Measurements from ENCODE around the gene B4GALNT4.
A peak's percentile ranks its signal among the peaks of the same experiment; 100 is the strongest.
"Not testable (repeated sequence)": the region's sequence is repeated elsewhere in the genome, so short reads cannot be mapped to it uniquely, and the experiment has no call there.

The B4GALNT4 gene

DNA sequence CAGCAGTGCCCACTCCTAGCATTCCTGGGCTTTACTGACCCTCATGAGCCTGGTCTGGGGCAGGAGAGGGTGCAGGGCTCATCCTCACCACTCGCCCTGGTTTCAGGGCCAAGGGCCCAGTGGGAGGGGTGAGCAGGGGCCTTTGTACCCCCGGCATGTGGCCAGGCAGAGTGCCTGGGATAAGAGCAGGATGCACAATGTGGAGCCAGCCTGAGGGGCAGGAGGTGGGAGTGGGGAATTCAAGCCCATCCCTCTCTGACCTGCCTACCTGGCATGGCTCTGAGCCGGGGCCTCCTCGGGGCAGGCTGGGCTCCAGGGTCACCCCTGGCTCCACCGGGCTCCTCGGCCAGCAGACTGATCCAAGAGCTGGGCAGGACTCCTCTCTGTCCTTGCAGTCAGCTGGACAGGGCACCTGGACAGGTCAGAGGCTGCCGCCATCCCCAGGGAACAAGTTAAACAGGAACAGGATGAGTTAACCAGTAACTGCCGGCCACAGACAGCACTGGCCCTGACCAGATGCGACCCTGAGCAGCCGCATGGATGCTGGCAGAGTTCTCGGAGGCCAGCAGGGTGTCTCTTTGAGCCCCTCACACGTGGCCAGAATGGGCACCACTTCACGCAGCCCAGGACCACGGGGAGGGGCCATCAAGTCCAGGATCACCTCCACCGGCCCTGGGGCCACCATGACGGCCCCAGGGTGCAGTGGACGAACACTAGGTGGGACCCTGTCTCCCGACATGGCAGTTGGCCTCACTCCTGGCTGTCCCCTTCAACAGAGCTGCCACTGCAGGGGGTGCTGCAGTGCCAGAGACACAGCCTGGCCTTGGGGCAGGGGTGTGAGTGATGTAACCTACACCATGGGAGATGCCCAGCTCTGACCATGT is 40.5 kb downstream of the B4GALNT4 start:
- DNase-seq: no peak

DNA sequence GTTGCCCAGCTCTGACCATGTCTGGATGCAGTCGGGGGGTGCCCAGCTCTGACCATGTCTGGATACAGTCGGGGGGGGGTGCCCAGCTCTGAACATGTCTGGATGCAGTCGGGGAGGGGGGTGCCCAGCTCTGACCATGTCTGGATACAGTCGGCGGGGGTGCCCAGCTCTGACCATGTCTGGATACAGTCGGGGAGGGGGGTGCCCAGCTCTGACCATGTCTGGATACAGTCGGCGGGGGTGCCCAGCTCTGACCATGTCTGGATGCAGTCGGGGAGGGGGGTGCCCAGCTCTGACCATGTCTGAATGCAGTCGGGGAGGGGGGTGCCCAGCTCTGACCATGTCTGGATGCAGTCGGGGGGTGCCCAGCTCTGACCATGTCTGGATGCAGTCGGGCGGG is 41.4 kb downstream of the B4GALNT4 start:
- not testable (repeated sequence) for DNase-seq

DNA sequence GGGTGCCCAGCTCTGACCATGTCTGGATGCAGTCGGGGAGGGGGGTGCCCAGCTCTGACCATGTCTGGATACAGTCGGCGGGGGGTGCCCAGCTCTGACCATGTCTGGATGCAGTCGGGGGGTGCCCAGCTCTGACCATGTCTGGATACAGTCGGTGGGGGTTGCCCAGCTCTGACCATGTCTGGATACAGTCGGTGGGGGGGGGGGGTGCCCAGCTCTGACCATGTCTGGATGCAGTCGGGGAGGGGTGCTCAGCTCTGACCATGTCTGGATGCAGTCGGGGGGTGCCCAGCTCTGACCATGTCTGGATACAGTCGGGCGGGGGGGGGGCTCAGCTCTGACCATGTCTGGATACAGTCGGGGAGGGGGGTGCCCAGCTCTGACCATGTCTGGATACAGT is 42.2 kb downstream of the B4GALNT4 start:
- not testable (repeated sequence) for DNase-seq

DNA sequence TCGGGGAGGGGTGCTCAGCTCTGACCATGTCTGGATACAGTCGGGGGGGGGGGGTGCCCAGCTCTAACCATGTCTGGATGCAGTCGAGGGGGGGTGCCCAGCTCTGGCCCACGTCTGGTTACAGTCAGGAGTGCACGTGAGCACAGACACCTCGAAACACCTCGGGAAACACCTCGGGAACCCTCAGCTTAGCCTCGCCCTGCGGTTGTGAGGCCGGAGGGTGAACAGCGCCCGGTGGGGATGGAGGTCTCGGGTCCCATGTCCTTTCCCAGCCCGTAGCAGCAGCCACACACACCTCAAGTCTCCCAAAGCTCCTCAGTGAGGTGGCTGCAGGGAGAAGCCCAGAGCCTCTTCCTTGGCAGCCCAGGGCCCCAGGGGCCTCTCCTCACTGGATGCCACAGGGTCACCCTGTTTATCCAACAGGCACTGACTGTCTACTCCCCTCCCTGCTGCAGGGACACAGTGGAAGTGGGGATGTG is 43.4 kb downstream of the B4GALNT4 start:
- DNase-seq: no peak

DNA sequence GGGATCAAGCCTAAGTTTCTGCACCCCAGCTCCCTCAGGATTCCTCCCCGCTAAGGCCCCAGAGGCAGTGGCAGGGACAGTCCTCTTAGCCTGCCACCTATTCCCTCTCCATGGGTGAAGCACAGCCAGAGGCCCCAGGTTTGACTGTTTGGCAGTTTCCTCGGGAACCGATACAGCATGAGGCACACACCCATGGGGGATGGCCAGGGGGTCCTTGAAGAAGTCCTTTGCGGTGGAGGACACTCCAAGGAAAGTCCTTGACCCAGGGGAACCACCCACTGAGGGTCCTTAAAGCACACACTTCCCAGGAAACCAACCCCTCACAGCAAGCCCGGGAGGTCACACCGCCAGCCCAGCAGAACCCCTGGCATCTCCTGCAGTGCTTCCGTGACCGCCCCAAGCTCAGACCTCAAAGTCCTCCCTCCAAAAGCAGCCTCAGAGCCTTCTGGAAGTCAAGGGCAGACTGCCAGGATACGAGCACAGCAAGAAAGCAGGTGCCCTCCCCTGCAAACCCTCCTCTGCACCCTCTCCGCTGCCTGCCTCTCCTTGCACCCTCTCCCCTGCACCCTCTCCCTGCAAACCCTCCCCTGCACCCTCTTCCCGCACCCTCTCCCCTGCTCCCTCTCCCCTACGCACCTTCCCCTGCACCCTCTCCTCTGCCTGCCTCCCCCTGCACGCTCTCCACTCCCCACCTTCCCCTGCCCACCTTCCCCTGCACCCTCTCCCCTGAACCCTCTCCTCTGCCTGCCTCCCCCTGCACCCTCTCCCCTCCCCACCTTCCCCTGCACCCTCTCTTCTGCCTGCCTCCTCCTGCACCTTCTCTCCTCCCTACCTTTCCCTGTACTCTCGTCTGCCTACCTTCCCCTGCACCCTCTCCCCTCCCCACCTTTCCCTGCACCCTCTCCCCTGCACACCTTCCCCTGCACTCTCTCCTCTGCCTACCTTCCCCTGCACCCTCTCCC is 44.1 kb downstream of the B4GALNT4 start:
- no peak for DNase-seq

DNA sequence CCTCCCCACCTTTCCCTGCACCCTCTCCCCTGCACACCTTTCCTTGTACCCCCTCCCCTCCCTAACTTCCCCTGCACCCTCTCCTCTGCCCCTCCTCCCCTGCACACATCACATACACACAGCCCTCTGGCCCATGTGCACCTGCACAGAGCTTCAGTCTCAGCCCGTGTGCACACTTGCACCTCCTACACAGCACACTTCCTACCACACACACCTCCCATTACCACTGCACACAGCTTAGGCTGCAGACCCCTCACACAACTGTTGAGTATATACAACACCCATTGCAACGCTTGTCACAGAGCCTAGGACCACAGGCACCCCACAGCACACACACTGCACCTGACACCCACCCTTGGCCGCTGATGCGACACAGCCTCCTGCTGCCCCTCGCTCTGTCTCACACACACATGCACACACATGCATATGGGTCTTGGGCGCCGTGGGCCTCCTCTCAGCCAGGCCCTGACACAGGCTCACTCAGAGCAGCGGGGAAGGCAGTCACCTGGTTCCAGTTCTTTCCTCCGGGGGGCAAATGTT is 45.1 kb downstream of the B4GALNT4 start:
- no peak for DNase-seq

DNA sequence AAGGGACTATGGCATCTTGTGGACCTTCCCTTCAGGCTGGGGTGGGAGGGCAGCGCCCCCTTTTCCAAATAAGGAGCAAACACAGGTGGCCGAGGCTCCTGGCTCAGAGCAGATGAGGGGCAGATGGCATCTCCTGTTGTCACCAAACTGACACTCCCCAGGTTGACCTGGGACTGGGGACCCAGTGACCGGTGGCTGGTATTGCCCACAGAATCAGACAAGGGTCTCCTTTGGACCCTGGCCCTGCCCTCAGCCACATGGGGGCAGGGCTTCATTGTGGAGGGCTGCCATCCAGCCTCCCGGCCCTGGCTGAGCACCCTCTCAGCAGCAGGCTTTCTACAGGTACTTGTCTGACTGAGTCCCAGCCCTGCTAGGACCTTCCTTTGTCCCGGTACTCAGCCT is 46.3 kb downstream of the B4GALNT4 start:
- DNase-seq: no peak

DNA sequence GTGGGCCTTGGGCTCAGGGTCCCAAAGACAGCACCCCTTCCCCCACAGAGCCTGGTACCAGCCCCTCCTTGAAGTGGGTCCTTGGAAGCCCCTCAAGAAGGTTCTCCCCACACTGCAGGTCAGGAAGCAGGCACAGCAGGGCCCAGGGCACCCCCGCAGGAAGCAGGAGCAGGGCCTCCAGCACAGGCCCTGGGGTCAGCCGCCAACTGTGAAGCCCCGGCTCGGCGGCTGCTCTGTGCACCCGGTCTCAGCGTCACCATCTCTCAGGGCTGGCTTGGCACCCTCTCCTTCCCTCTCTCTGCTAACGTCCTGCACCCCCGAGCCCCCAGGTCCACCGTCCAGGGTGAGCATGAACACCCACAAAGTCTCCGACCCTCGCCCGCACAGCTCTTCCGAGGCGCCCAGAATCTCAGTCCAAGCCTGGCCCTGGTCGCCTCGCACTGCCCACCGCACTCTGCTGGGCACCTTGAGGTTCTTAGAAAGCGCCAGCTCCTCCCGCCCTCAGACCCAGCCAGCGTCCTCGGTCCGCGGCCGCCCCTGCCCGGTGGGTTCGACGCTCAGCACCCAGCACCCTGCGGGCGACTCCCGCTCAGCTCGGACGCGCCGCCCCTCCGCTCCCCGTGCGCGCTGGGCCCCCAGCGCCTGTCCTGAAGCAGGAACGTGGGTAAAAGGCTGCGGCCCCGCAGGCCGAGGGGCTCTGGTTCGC is 46.9 kb downstream of the B4GALNT4 start:
- DNase-seq: no peak

DNA sequence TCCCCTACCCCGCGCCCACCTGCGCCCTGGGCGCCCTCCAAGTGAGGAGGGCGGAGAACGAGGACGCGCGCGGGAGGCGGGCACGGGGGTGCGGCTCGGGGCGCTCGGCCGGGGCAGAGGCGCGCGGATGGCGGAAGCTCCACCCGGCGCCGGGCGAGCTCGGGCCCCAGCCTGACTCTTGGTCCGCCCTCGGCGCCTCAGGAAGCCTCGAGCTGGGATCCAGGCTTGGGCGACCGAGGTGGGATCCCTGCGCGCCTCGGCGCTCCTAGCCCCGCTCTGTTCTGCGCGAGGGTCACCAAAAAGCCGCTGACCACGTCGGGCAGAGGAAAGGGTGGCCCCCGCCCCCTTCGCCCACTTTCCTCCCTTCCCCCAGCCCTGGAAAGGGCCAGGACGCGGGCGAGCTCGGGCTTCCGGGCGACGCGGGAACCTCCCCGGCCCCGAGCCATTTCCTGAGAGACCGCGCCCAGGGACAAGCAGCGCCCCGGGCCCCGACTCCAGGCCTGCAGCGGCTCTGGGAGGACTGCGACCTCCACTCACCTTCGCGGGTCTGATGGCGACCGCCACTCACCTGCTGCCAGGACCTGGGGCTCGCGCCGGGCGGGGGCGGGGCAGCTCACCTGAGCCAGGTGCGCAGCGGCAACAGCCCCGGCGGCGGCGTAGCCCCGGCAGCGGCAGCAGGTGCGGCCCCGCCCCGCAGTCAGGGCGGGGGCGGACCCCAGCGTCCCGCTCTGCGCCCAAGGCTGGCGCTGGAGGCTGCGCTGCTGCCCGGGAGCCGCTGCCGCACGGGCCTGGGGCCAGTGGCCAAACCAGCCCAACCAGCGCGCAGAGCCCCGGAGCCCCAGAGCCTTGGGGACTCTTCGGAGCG is 47.7 kb downstream of the B4GALNT4 start:
- DNase-seq: peak in 1 of 2 donors; percentile 54

DNA sequence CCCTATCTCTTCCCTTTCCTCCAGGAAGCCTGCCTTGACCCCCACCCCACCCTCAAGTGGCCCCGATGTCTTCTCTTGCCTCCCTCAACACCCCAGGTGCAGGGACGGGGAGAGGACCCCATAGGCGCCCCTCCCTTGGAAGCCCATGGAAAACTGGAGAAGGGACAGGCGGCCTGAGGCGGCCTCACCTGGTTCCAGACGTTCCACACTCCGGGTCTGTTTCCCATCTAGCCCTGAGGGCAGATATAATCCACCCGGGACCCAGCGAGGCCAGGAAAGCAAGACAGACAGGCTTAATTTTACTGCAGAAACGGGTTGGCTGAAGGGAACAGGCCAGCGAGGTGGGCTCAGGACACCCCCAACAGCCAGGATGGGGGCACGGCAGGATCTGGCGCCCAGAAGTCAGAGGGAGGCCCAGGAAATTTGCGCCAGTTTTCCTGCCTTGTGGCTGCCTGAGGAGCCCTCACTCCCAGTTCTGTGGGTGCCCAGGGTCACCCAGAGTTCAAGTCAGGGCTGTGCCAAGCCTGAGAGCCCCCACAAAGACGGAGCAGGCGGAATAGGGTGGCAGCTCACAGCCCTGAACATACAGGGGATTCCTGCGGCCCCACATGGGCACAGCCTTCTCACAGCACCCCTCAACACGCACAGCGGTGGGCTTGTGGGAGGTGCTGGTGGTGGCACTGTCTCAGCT is 48.5 kb downstream of the B4GALNT4 start:
- no peak for DNase-seq

DNA sequence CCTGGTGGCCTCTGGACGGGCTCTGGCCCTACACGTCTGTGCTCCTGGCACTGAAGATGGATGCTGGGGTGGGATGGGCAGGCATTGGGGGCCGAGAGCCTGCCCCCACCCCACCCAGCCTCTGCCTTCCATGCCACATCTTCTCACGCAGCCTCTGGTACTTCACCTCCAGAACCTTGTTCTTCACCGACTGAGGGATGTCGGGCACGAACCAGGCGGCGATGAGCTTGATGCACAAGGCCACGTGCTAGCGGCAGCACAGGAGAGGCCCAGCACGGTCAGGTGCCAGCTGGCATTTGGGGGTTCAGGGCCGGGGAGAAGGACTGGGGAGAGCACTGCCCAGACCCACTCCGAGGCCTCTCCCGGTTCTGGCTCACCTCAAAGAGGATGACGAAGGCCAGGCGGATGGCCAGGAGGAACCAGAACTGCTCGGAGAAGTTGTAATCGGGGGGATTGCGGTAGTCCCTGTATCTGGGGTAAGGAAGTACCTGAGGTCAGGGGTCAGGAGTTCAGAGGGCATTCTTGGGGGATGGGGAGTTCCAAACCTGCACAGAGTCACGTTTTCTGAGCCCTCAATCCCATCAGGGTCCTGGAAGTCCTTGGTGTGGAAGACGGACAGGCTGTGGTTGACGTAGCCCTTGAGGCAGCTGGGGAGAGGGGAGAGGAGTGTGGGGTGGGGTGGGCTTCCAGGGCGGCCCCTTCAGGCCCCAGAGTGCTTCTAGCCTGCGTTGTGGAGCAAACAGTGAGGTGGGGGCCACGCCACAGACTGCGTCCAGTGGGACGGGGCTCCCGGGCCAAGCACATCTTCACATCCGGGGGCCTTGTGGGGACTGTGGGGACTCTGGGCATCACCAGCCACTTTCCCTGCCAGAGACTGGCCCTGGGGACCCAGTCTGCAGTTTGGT is 49.3 kb downstream of the B4GALNT4 start:
- DNase-seq: no peak

DNA sequence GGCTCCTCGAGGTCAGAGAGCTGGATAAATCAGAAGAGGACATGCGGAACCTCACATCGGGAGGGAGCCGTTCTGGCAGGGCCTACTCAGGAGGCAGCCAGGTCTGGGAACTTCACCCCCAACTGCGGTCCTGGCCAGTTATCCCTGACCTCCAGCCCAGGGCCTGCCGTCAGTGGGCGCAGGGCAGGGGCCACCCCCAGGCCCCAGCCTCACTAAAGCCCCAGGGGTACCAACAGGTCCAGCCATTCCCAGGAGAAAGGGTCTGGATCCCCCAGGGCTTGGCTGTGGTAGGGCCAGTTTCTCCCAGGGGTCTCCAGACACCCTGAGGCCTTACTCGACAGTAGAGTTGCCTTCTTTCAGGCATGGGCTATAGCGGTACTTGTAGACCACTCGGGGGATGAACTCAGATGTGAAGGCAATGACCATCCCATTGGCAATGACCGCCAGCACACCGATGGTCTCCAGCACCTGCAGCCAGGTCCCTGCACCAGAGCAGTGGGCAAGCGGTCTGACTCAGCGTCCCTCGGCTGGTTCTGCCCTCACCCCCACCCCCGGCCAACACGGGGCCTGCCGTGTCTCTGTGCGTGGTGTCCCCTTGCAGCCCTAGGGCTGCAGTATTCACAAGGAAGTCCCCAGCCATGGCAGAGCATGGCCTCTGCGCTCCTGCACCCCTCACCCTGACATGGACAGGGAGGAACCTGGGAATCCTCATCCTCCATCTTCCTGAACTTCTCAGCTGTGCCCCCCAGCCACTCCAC is 50.1 kb downstream of the B4GALNT4 start:
- no peak for DNase-seq

DNA sequence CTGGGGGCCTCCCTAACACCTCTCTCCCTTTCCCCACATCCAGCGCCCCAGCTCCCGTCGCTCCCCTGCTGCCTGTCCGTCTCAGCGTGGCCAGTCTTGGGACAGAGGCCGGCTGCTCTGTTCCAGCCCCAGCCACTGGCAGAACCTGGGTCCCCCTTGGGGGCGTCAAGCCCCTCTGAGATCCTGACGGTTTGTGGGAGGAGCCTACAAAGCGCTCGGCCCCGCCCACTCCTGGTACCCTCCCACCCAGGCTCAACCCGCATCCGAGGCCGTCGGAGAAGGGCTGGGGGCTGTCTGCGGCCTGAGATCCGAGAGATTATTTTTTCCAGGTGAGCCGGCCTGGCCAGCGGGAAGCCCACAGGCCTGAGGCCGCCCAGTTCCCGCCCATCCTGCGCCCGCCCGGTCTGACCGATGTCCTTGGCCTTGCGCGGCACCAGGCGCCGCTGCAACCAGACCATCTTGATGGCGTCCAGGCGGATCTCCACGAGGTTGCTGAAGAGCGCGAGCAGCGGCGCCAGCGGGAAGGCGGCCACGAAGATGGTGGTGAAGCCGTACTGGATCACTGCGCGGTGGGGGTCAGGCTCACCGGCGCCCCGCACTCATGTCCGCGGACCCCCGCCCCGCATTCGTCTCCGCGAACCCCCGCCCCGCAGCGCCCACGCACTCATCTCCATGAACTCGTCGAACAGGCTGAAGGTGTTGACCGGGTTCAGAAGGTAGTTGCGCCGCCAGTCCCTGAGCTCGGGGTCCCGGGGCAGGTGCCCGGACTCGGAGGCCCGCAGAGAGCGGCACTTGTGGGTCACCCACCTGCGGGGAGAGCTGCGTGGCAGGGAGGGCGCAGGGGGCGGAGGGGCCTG is 51.0 kb downstream of the B4GALNT4 start:
- DNase-seq: no peak

DNA sequence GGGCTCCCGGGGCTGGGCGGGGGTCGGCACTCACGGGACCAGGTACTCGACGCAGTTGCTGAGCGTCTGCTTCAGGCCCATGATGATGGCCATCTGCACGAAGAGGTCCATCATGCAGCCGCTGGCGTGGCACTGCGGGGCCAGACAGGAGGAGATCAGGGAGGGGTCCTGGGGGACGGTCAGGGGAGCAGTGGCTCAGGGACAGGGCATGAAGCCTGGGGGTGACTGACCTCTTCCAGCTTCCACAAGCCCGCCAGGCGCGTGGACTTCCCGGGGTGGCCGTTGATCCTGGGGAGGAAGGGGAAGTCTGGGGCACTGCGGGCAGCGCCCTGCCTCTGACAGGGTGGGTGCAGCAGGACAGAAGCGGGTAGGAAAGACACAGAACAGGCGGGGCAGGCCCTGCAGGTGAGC is 51.6 kb downstream of the B4GALNT4 start:
- DNase-seq: no peak

DNA sequence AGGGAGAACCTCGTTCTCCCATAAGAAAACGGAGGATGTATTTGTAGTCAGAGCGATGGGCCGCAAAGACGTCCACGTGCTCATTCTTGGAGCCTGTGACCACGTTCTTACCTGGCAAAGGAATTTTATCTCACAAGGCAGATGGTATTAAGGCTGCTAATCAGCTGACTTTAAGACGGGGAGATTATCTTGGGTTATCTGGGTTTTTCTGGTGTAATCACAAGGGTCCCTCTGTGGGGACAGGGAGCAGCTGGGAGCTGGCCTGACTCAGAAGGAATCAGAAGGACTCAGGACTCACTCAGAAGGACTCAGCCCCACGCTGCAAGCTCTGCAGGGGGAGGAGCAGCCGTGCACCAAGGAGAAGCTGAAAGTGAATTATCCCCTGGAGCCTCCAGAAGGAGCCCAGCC is 53.0 kb downstream of the B4GALNT4 start:
- no peak for DNase-seq

DNA sequence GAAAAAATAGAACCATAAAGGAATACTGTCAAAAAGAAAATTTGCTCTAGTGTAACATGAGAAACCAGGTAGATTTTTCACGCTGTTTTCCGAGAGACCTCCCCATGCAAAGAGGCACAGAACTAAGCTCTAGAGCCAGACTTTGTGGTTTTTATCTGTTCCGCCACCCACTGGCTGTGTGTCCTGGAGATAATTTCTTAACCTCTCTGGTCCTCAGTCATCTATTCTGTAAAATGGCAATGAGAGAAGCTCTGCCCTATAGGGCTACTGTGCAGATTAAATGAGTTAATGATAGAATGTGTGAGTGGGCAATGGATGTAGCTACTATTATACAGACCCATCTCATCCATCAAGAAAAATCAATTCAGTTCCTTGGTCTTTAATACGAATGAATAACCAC is 54.9 kb downstream of the B4GALNT4 start:
- no peak for DNase-seq

DNA sequence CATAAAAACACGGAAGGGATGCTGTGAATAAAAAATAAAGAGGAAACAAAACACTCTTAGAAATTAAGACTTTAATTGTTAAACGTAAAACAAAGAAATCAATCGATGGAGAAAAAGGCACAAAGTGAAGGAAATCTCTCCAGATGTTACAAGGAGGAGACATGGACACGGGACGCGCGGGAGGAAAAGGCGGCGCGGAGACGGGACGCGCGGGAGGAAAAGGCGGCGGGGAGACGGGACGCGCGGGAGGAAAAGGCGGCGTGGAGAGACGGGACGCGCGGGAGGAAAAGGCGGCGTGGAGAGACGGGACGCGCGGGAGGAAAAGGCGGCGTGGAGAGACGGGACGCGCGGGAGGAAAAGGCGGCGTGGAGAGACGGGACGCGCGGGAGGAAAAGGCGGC is 55.5 kb downstream of the B4GALNT4 start:
- not testable (repeated sequence) for DNase-seq

DNA sequence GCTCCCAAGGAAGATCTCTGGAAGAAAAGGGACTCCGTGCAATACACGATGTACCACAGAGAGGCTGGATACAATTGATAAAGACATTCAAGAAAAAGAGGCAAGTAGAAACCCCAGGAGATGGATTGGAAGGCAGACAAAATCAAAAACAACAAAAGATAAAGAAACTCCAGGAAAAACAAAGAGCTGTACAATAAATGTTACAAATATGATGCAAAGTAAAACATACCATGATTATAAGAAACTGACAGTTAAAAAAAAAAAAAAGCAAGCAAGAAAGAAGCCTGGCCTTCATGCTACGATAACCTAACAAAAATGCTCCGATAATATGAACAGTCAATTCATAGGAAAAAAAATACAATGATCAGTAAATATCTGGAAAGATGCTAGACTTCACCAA is 56.0 kb downstream of the B4GALNT4 start:
- no peak for DNase-seq
